Measurements from ENCODE around the gene NPAS1. TPM values are rescaled to one million over a fixed set of nuclear protein-coding genes. Genes with fewer than 3 reads are reported as not detected.

Gene NPAS1
- total and polyA plus RNA-seq, 2 of the 8 experiments (the other 6 are each of a cell fraction or from before 2014, with no cell fraction given), result 9.9 to 13.9 TPM

DNA sequence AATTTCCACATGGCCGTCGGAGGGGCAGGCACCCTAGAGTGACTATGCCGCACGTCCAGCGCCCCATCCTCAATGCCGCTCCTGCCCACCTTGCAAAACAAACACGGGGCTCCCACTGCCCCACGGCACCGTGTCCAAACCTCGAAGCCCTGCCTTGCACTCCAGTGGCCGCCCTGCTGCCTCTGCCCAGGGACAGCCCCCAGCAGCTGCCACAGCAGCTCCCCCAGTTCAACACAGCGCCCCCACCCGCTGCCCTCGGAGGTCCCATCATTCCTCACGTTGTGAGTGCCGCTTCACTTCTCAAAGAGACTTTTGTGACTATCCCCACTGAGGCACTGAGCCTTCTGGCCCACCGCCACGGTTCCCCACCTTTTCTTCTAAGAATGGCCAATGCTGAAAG, 51.1 kb downstream of the NPAS1 start:
- Histone ChIP-seq H2BK20ac (ENCODE audit: low read length) (no peak overlapping the region), H2AFZ (ENCODE audit: low read length) (no peak overlapping the region), H3K4me3 (ENCODE audit: extremely low read depth in 1 of 4, insufficient read depth in 2 of 4, low read depth in 3 of 4, low read length in 4 of 4) (no peak overlapping the region), H2BK15ac (ENCODE audit: low read length) (no peak overlapping the region), H2BK120ac (replicated peaks; ENCODE audit: low read depth, low read length) (no peak overlapping the region), H3K23ac (ENCODE audit: insufficient read length) (no peak overlapping the region), H3K4me1 (replicated peaks in 1 of 4; ENCODE audit: control insufficient read depth in 3 of 4, insufficient read depth in 4 of 4, low read length in 3 of 4) (no peaks in the 10 kb centered on the region), H3K36me3 (ENCODE audit: control insufficient read depth in 2 of 4, insufficient read depth in 4 of 4, low read length in 3 of 4) (peaks cover 20 to 66% (median 48%) of the 10 kb centered on the region in 4 experiments; a peak in 7 of 8 replicates), H3K27me3 (replicated peaks in 1 of 4; ENCODE audit: control insufficient read depth in 3 of 4, extremely low read depth in 1 of 4, insufficient read depth in 3 of 4, low read length in 3 of 4) (no peaks in the 10 kb centered on the region), H4K8ac (ENCODE audit: extremely low read depth, insufficient read depth, low read length) (no peak overlapping the region), H3K27ac (ENCODE audit: low read depth, low read length) (no peak overlapping the region), H4K5ac (ENCODE audit: insufficient read length, low read depth, low read length) (no peak overlapping the region), H3K4ac (replicated peaks; ENCODE audit: insufficient read length, low read depth, low read length) (no peak overlapping the region), H3K14ac (ENCODE audit: insufficient read length) (no peak overlapping the region), H2BK12ac (ENCODE audit: low read depth, low read length) (no peak overlapping the region), H2BK5ac (ENCODE audit: low read depth, low read length) (no peak overlapping the region), H3K18ac (ENCODE audit: extremely low read depth, low read length) (no peak overlapping the region), H3K9ac (replicated peaks in 1 of 4; ENCODE audit: extremely low read depth in 1 of 4, low read depth in 3 of 4, low read length in 3 of 4) (no peak overlapping the region; a peak in 1 of 7 replicates), H3K79me2 (ENCODE audit: control insufficient read depth in 1 of 2, insufficient read depth in 2 of 2, low read length in 2 of 2) (peaks cover 0 to 6% of the 10 kb centered on the region in 2 experiments; a peak in 2 of 4 replicates), H2AK5ac (ENCODE audit: low read depth, low read length) (no peak overlapping the region), H3K23me2 (ENCODE audit: low read depth, low read length) (no peaks in the 10 kb centered on the region), H3K9me3 (ENCODE audit: insufficient read depth in 2 of 2, low read depth in 1 of 2, low read length in 1 of 2) (no peaks in the 10 kb centered on the region), H4K91ac (replicated peaks; ENCODE audit: insufficient read length, low read length) (no peak overlapping the region), H3K79me1 (ENCODE audit: low read depth, low read length) (peaks cover 6% of the 10 kb centered on the region), H3K4me2 (ENCODE audit: insufficient read depth in 1 of 2, low read depth in 2 of 2, low read length in 2 of 2) (no peak overlapping the region), H4K20me1 (replicated peaks in 1 of 2; ENCODE audit: control insufficient read depth in 1 of 2, insufficient read depth in 2 of 2, low read length in 2 of 2) (peaks cover 9 to 29% of the 10 kb centered on the region in 2 experiments), H3K56ac (replicated peaks; ENCODE audit: insufficient read length, low read depth, low read length) (no peak overlapping the region)
- POLR2A ChIA-PET (ENCODE audit: partially characterized antibody), result interaction anchor here (1.9 kb wide), 1 partner anchor 34 kb away, joined by 4 read pairs; no protein-coding TSS in a partner anchor
- DNase-seq (ENCODE audit: low read depth in 1 of 2, low spot score in 2 of 2) (no peak), FAIRE-seq (no peak)
- WGBS, 2 experiments (ENCODE audit: extremely low coverage in 1 of 2, insufficient coverage in 1 of 2, insufficient read length in 1 of 2, insufficient replicate concordance in 2 of 2, low coverage in 1 of 2, low lambda C conversion rate in 2 of 2, missing lambda C conversion rate in 1 of 2), result 90% methylated on average over 18 of the region's 18 CpGs; no CpG with 5 or more reads in 1 of the 2 experiments
- CTCF ChIA-PET (ENCODE audit: partially characterized antibody), result interaction anchor here (0.5 to 1.7 kb wide), 10 partner anchors 9 to 428 kb away, joined by 3 to 4 read pairs (median 3); no protein-coding TSS in a partner anchor
- TF ChIP-seq KDM5A (IDR thresholded peaks at IDR 0.05; ENCODE audit: low read length) (no peak), BCL11A (IDR thresholded peaks at IDR 0.05; ENCODE audit: low read depth in 2 of 2, low read length in 2 of 2) (no peak), FOSL1 (IDR thresholded peaks at IDR 0.05; ENCODE audit: insufficient read depth, low read depth, low read length) (no peak), SP1 (IDR thresholded peaks at IDR 0.05; ENCODE audit: low read depth, low read length) (no peak), CEBPB (IDR thresholded peaks at IDR 0.05; ENCODE audit: low read depth, low read length) (no peak), POU5F1 (IDR thresholded peaks at IDR 0.05; ENCODE audit: low read depth, low read length) (no peak), ZNF274 (IDR thresholded peaks at IDR 0.05; ENCODE audit: borderline replicate concordance, extremely low read depth, low read length) (no peak), TBP (IDR thresholded peaks at IDR 0.05; ENCODE audit: low read depth, low read length) (no peak), HDAC2 (IDR thresholded peaks at IDR 0.05; ENCODE audit: borderline replicate concordance in 1 of 2, low read depth in 2 of 2, low read length in 2 of 2) (no peak), SAP30 (IDR thresholded peaks at IDR 0.05; ENCODE audit: insufficient read depth, insufficient replicate concordance, low read length) (no peak), SUZ12 (IDR thresholded peaks at IDR 0.05; ENCODE audit: low read length) (no peak), TAF7 (optimal IDR thresholded peaks at IDR 0.05; ENCODE audit: borderline replicate concordance, low read depth, low read length) (no peak), KDM4A (IDR thresholded peaks at IDR 0.05; ENCODE audit: low read depth, low read length, severe bottlenecking) (no peak)
